Stimulated activated CD8-positive, alpha-beta memory T cell treated with anti-CD3 and anti-CD28 coated beads, Interleukin-4, amount 100 ng/mL, for 24 hours (primary cell): ENCODE data around the gene CAMSAP2.
A peak's percentile ranks its signal among the peaks of the same experiment; 100 is the strongest.
"Not testable (repeated sequence)": the region's sequence is repeated elsewhere in the genome, so short reads cannot be mapped to it uniquely, and the experiment has no call there.

ENCODE experiments used
- DNase-seq: peaks from one replicate; pipeline ENCODE4 v3.0.0-alpha.2; 2020; ENCODE audit warnings: low read depth

Gene CAMSAP2

GRCh38 chr1:200780545-200781369, 42.1 kb downstream of the CAMSAP2 start:
- DNase-seq, result no peak

GRCh38 chr1:200783926-200784325, 45.2 kb downstream of the CAMSAP2 start:
- no peak for DNase-seq

GRCh38 chr1:200784576-200784975, 45.9 kb downstream of the CAMSAP2 start:
- DNase-seq, result no peak

GRCh38 chr1:200786788-200787187, 48.1 kb downstream of the CAMSAP2 start:
- no peak for DNase-seq

- DNase-seq, result no peak
These were observed 49.2 kb downstream of the CAMSAP2 start for GRCh38 chr1:200787896-200788387.

- not testable (repeated sequence) for DNase-seq
These were observed 52.3 kb downstream of the CAMSAP2 start for GRCh38 chr1:200791012-200791411.

GRCh38 chr1:200793677-200794076, 55.0 kb downstream of the CAMSAP2 start:
- DNase-seq, result no peak

GRCh38 chr1:200794506-200795065, 55.9 kb downstream of the CAMSAP2 start:
- no peak for DNase-seq

- no peak for DNase-seq
These were observed 56.5 kb downstream of the CAMSAP2 start for GRCh38 chr1:200795156-200795555.

GRCh38 chr1:200802042-200802441, 63.3 kb downstream of the CAMSAP2 start:
- DNase-seq, result no peak

- DNase-seq, result peak; percentile 44
These were observed 64.3 kb downstream of the CAMSAP2 start for GRCh38 chr1:200802865-200803512.

- DNase-seq, result no peak
These were observed 67.0 kb downstream of the CAMSAP2 start for GRCh38 chr1:200805719-200806118.

GRCh38 chr1:200808846-200809245, 70.2 kb downstream of the CAMSAP2 start:
- no peak for DNase-seq

- DNase-seq, result no peak
These were observed 73.0 kb downstream of the CAMSAP2 start for GRCh38 chr1:200811704-200812103.

GRCh38 chr1:200816624-200817224, 78.0 kb downstream of the CAMSAP2 start:
- DNase-seq, result not testable (repeated sequence)

- DNase-seq, result no peak
These were observed 79.6 kb downstream of the CAMSAP2 start for GRCh38 chr1:200818248-200818647.

- no peak for DNase-seq
These were observed 81.0 kb downstream of the CAMSAP2 start for GRCh38 chr1:200819726-200820125.

- DNase-seq, result no peak
These were observed 92.4 kb downstream of the CAMSAP2 start for GRCh38 chr1:200831091-200831490.

- DNase-seq, result no peak
These were observed 95.7 kb downstream of the CAMSAP2 start for GRCh38 chr1:200834383-200834782.

GRCh38 chr1:200836213-200836612, 97.5 kb downstream of the CAMSAP2 start:
- no peak for DNase-seq

GRCh38 chr1:200837931-200838571, 99.4 kb downstream of the CAMSAP2 start:
- no peak for DNase-seq
